NK-92 treated with Interleukin-12 subunit alpha and Interleukin-12 subunit beta, amount 100 ng/mL, for 24 hours (cell line): ENCODE measurements around the gene USH1G.
"Not testable (repeated sequence)": the region's sequence is repeated elsewhere in the genome, so short reads cannot be mapped to it uniquely, and the experiment has no call there.

Source experiments
- DNase-seq: peaks from one replicate; lab custom pipeline; 2025; lab: John Stamatoyannopoulos, UW

The USH1G gene

GRCh38 chr17:74930535-74931036 is 7.5 kb upstream of the USH1G start:
- DNase-seq = no peak

DNA sequence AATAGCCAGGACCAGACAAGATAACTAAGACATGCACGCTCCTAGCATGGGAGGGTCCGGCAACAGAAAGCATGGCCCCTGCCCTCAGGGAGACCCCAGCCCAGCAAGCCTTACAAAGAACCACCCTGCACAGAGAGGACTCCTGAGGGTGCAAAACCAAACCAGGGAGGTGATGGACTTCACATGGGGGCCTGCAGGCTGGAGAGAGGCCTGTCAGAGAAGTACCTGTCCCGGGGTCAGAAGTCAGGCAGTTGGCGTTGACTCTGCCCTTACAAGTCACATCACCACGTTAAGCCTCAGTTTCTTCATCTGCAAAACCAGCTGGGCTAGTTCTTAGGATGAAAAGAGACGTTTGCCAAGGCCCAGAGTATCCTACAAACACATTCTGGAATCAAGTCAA is 5.7 kb upstream of the USH1G start:
- no peak for DNase-seq

- no peak for DNase-seq
Measured at GRCh38 chr17:74925242-74925641, 2.2 kb upstream of the USH1G start.

DNA sequence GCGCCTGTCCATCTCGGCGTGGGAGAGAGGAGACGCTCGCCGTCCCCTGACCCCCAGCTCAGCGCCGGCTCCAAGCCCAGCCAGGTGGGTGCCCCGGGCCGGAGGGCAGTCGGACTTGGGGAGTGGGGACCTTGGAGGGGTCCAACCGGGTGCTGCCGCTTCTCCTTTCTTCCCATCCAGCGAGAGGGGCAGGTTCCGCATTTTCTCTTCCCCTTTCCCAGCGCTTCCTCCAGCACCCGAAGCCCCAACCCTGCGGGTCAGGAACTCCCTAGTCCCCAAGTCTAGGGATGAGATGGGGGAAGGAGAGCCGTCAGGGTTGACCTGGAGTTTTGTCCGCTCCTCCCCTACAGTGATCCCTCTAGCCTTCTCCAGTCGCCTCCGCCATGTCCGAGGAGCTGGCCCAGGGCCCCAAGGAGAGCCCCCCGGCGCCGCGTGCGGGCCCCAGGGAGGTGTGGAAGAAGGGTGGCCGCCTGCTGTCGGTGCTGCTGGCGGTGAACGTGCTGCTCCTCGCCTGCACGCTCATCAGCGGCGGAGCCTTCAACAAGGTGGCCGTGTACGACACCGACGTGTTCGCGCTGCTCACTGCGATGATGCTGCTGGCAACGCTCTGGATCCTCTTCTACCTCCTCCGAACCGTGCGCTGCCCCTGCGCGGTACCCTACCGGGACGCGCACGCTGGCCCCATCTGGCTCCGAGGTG is 1.3 kb upstream of the USH1G start, which contains the start of gene OTOP2:
OTOP2 (plus strand) TSS at position 24 of the 699 bp plus-strand sequence; CDS start at position 384, 360 bp downstream.
- no peak for DNase-seq

- DNase-seq = no peak
Measured at GRCh38 chr17:74923538-74924249, 639 bp upstream of the USH1G start.

DNA sequence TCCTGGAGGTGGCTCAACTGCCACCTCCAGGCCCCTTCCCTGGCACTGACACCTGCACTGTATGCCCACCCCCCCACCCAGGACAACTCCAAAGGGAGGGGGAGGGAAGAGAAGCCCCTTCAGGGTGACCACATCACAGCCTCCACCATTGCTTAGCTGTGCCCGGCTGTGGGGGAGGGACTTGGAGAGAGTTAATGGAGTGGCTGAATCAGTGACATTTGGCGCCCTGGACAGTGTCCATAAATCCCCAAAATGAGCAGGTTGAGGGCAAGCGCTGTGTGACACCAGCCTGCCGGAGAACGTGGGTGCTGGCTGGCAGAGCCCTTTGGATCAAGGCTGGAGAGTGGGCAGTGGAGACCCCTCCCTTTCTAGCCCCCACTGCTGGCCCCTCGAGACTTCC is 883 bp downstream of the USH1G start:
- DNase-seq = no peak

GRCh38 chr17:74921769-74922168 is 1.3 kb downstream of the USH1G start:
- no peak for DNase-seq

GRCh38 chr17:74921026-74921681 is 1.9 kb downstream of the USH1G start:
- DNase-seq = no peak

GRCh38 chr17:74920642-74921025 is 2.4 kb downstream of the USH1G start:
- DNase-seq = no peak

DNA sequence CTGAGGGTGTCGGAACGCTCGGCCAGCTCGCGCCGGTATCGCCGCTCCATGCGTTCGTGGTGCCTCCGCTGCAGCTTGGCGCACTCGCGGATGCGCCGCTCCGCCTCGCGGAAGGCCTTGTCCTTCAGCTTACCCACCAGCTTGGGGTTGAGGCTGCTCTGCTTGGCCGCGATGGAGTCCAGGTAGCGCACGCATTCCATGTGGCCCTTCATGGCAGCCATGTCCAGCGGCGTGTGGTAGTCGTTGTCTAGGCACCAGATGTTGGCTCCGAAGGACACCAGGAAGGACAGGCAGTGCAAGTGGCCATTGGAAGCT is 2.8 kb downstream of the USH1G start:
- DNase-seq = no peak

DNA sequence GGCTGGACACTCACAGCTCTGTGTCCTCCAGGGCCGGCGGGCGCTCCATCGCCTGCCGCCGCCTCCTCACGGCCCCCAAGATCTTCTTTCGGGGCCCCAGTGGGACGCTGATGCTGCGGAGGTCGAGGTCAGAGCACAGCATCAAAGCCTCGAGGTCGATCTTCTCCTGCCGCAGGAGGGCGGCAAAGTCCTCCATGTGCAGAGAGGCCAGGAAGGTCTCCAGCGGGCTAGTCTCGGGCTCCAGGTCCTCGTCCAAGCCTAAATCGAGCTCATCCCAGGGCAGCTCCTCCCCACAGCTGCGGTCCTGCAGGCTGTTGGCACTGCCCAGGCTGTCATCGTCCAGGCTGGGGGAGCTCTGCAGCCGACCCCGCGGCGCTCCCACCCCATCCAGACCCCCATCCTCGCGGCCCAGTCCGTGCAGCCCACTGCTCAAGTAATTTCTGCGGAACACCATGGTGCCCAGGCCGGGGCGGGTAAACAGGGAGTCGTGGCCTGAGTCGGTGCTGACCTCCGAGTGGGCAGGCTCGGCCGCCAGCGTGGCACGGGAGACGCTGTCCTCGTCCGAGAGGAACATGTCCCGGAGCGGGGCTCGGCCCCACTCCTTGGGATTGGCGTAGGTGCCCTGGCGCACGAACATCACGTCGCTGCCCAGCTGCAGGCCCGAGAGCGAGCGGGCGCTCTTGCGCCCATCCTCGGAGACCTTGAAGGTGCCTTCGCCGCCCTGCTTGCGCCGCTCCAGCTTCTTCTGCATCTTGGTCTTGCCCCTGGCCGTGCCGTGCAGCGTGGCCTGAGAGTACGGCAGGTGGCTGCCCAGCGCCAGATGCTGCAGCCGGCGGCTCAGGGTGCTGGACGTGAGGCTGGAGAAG is 3.4 kb downstream of the USH1G start:
- no peak for DNase-seq

GRCh38 chr17:74918906-74919305 is 4.1 kb downstream of the USH1G start:
- DNase-seq = no peak

DNA sequence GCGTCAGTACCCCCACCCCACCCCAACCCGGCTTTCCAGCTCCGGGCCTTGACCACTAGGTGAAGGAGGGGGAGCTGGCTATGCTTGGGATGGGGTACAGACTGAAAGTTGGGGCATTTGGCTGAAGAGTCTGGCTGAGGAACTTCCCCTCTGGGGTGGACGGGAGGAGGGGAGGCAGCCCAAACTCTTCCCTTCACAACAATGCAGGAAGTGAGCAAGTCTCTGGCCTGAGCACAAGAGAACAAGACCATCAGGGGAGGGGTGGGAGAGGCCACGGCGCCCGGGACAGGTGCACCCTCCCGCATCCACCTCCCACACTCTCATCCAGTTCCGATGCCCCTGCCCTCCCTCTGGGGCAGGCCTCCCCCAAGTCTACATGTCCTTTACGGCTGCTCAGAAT is 5.6 kb downstream of the USH1G start:
- DNase-seq = no peak

DNA sequence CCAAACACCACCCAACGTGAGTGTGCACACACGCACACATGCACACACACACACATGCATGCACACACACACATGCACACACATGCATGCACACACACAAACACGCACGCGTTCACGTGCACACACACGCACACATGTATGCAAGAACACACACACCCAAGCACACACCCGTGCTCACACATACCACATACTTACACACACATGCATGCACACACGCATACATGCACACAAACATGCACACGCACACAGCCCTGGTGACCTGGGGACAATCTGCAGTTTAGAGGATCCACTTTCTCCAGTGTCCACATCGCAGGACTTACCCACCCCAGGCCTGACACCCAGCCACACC is 6.2 kb downstream of the USH1G start:
- no peak for DNase-seq

- no peak for DNase-seq
Measured at GRCh38 chr17:74916136-74916850, 6.8 kb downstream of the USH1G start.

GRCh38 chr17:74911423-74911822 is 11.6 kb downstream of the USH1G start:
- DNase-seq = not testable (repeated sequence)

DNA sequence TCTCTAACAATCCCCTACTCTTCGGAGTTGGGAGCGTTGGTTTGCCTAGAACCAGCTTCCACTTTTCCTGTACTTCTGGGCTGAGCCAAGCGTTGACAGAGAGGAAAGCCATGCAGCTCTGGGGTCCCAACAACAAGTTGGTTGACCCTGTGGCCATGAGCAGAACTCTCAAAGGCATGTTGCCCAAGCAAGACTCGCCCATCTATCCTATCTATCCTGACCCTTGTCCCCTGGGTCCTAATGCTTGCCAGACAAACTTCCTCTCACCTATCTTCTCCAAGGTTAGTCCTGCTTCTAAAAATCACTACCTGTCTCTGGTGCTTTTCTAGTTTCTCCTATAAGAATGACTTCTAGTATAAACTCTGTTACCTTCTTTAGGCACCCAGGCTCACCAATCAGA is 14.0 kb downstream of the USH1G start:
- DNase-seq = not testable (repeated sequence)

- DNase-seq = no peak
Measured at GRCh38 chr17:74907012-74907411, 16.0 kb downstream of the USH1G start.

- not testable (repeated sequence) for DNase-seq
Measured at GRCh38 chr17:74906214-74906793, 16.8 kb downstream of the USH1G start.

DNA sequence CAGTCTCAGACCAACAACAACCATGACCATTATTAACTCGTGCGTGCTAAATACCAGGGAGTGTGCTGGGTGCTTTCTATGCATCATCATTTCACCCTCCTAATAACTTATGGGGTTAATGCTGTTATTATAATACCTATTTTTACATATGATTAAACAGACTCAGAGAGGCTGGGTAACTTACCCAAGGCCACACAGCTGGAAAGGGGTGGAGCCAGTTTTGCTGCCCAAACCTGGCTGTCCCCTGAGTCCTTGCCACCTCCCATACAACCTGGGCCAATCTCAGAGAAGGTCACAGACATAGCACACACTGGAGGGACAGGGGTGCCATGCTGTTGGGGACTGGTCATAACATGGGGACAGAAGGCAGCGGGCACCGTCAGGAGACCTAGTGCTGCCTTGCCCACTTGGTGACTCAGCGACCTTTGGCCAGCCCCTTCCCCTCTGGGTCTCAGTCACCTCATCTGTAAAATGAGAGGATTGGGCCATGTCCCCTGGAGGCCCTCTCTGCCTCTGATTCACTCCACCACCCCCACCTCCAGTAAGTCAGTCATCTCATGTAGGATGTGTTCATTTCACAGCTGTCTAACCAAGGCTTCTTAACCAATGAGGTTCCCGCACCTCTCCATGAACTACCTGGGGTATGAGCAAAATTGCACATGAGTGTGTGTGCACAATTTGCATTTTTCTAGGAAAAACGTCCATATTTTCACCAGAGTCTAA is 18.2 kb downstream of the USH1G start:
- DNase-seq = no peak

DNA sequence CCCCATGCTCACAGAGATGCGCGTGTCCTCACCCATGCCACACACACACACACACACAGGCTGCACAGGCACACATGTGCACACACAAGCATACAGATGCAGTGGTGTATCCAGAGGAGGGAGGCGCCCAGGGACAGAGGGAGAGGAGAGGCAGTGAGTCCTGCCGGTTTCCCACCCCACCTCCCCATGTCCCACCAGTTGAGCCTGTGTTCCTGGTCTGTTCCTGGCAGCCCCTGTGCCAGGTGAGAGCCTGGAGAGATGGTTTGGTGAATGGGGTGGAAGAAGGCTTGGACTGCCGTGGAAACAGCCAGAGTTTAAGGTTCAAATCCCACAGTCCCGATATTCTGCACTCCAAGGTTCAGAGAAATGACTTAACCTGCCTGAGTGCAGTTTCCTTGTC is 19.4 kb downstream of the USH1G start:
- DNase-seq = no peak
